ENCODE results near the gene RPS6KA2.

RPS6KA2 gene

GRCh38 chr6:166633732-166634535 lies 6.9 kb upstream of the RPS6KA2 start:
- DNase-seq: peak; percentile 71

DNA sequence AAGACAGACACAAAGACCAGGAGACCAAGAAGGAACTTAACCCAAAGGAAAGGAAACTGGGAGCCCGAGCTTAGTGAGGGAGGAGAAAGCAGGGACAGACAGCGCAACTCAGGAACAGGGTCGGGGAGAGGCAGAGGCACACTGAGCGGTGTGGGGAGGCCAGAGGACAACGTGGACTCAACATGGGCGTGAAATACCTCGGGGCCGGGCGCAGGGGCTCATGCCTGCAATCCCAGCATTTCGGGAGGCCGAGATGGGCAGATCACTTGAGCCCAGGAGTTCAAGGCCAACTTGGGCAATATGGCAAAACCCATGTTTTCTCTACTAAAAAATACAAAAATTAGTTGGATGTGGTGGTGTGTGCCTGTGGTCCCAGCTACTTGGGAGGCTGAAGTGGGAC lies 5.7 kb upstream of the RPS6KA2 start:
- DNase-seq: no peak

GRCh38 chr6:166630462-166630861 lies 3.4 kb upstream of the RPS6KA2 start:
- no peak for DNase-seq

GRCh38 chr6:166629628-166630027 lies 2.6 kb upstream of the RPS6KA2 start:
- DNase-seq: peak; percentile 75

GRCh38 chr6:166627875-166628801 lies 1.1 kb upstream of the RPS6KA2 start:
- peak; percentile 84 for DNase-seq

DNA sequence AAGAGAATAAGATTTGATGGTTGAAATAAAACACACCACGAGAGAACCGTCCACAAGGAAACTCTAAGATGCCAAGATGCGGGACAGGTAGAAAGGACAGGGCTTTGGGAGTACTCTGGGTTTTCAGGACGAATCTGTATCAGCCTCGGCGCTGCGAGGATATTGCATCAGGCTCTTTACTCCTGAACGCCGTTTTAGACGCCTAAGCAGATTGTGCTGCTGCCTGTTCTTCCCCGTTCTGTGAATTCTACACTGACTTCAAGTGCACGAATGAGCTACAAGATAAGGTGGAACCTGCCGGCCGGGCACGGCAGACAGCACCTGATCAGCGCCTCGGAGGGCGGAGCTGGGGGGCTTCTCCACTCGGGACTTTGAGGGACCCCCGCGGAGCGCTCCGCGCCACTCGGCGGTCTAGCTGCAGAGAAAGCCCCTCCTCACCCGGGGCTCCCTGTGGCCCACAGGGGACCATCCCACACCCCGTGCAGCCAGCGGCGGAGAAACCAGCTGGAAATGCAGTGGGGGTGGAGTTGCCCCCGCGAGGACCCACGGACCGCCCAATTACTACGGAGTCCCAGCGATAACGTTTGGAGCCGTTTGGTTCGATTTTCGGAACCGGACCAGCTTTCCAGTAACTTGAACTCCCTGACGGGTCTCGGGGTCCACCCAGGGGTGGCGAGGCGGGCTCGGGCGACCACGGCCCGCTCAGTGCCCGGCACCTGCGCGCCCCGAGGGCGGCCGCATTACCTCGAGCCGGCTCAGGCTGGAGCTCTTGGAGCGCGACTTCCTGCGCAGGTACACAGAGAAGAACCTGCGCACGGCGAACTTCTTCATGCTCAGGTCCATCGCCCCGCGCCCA lies 646 bp downstream of the RPS6KA2 start:
- DNase-seq: peak; percentile 42

DNA sequence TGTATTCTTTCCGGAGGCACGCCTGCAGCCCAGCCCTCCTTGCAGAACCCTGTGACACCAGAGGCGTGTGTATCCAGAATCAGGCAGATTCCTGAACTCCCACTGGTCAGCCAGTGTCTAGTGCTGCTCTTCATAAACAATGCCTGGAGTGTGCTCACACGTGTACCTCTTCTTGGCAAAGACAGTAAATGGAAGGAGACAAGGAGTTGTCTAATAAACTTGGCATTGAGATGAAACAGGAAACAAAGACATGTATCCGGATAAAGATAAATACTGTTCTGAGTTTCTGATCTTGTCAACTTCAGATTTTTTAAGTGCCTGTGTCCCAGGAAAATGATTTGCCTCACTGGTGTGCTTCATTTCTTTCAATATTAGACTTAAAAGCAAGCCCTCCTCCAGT lies 1.7 kb downstream of the RPS6KA2 start:
- DNase-seq: no peak

DNA sequence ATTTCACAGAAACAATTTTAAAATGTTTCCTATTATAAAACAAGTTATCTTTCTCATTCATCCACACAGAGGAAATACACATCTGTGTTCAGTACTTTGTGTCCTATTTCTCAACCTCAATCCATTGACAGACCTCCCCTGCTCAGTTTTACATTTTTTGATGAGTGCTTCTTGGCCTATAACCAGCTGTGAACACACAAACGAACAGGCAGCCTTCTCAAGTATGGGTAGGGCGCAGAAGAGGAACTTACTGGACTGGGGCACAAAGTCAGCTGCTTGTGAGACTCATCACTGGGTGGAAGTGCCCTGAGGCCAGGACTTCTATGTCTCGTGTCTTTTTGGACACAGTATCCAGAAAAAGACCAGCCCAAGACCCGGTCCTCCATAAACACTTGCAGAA lies 2.8 kb downstream of the RPS6KA2 start:
- peak; percentile 45 for DNase-seq

- no peak for DNase-seq
Measured at GRCh38 chr6:166623318-166623717, 3.7 kb downstream of the RPS6KA2 start.

GRCh38 chr6:166621114-166621540 lies 5.9 kb downstream of the RPS6KA2 start:
- DNase-seq: no peak

DNA sequence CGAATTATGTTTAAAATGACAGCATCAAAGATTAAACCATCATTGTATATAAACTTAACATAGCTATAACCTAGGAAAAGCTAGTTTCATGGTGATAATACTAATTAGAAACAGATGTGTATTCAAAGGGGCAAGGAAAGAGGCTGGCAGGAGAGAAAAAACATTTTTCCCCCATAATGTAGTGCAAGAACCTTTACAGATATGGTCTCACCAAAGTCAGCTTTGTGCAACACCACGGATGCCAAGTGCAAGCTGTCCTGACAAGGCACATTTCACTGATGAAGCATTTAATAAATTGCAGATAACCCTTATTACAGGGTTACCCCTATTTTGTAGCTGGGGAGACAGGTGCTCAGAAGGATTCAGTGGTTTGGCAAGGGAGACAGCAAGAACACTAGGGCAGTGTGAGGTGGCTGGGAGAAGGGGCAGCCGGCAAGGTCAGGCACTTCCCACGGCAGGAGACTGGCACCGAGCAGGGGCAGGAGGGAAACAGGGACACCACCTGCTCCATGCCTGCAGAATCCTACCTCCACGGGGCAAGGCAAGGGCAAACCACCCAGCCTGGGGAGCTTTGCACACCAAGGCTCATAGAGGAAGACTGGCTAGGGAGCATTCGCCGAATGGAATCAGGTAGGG lies 6.5 kb downstream of the RPS6KA2 start:
- no peak for DNase-seq

- no peak for DNase-seq
Measured at GRCh38 chr6:166619912-166620311, 7.1 kb downstream of the RPS6KA2 start.

- DNase-seq: no peak
Measured at GRCh38 chr6:166618866-166619761, 7.9 kb downstream of the RPS6KA2 start.

DNA sequence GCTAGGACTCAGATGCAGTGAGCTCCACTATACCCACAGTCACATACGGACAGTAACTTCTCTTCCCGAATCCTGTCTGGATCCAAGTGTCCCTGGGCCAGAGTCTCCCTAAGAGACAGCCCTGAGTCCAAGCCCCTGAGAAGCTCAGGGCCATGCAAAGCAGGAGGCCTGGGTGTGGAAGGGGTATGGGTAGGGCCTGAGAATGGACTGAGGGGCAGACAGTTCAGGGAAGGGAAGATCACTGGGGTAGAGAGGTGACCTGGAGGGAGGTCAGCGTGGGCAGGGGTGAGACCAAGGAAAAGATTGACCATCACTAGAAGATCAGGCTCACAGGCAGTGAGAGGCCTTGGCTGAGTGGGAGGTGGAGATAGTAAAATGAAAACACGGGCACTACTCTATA lies 8.8 kb downstream of the RPS6KA2 start:
- DNase-seq: no peak

DNA sequence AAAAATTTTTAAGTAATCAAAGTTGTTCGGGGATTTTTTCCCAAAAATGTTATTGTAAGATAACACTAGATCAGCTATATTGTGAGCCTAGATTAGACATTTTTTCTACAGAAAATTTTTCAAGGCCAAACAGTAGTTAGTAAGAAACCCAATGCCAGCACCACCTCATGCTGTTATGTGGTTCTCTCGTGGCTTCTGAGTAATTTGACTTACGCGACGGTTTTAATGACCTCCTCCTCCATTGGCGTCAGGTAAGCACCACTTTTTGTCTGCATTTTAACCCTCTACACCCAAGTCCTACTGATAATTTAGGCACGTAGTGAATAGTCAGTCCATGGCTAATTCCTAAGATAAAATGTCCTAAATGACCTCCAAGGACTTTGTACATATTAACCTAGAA lies 9.7 kb downstream of the RPS6KA2 start:
- no peak for DNase-seq

- DNase-seq: no peak
Measured at GRCh38 chr6:166616261-166617238, 10.5 kb downstream of the RPS6KA2 start.

- no peak for DNase-seq
Measured at GRCh38 chr6:166615059-166615770, 11.8 kb downstream of the RPS6KA2 start.

DNA sequence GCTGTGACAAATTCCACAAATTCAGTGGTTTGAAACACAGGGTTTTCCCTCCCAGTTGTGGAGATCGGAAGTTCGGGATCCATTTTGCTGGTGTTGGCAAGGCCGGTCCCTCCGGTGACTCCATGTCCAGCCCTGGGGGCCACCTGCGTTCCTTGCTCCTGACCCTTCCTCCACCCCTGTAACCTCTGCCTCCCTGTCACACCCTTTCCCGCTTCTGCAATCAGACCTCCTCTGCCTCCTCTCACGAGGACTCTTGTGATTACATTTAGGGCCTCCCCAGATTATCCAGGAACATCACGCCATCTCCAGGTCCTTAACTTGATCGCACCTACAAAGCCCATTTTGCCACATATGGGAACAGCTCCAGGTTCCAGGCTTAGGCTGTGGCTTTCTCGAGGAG lies 12.5 kb downstream of the RPS6KA2 start:
- no peak for DNase-seq

DNA sequence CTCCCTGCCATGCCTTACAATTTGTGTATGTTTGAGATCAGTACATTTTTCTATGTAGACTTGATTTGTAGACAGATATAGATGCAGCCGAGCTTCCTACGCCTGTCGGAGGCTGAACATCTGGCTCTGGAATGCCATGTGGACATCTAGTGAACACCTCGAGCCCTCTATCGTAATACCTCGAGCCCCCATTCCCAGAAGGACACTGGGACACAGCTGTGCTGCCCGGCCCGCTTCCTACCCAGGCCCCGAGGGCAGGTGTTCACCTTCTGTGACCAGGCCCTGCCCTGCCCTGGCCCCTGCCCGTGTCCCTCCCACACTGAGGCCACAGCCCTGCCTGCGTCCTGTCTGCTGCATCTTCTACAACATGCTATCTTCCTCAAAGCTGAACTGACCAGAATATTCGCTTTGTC lies 12.9 kb downstream of the RPS6KA2 start:
- no peak for DNase-seq

Measured in hematopoietic multipotent progenitor cell treated with erythropoietin and hydrocortisone succinate and interleukin-3 and kit ligand, for 6 days (in vitro differentiated cells).